Endodermal cell (in vitro differentiated cells): ENCODE data around the gene USP30. TPM values are rescaled to one million over a fixed set of nuclear protein-coding genes. Genes with fewer than 3 reads are reported as not detected.
A peak's percentile ranks its signal among the peaks of the same experiment; 100 is the strongest.

Experiments used
- DNase-seq: peaks from one replicate; pipeline ENCODE4 v3.0.0-alpha.2; 2017
- H3K27ac ChIP-seq: 2 replicates; pipeline ENCODE4 v1.5.1; 2013; ENCODE audit warnings: mild to moderate bottlenecking, low read depth, low read length, moderate library complexity
- H3K27me3 ChIP-seq: 2 replicates; pipeline ENCODE4 v1.6.1; 2013; ENCODE audit warnings: mild to moderate bottlenecking, low read length, moderate library complexity; ENCODE audit not compliant: insufficient read depth, control insufficient read depth, poor library complexity, severe bottlenecking
- H3K36me3 ChIP-seq: 2 replicates; pipeline ENCODE4 v1.7.0; 2013; ENCODE audit warnings: mild to moderate bottlenecking, low read length, moderate library complexity; ENCODE audit not compliant: control insufficient read depth, insufficient read depth
- H3K4me1 ChIP-seq: one replicate; pipeline ENCODE4 v1.7.0; 2013; ENCODE audit warnings: low read length; ENCODE audit not compliant: control insufficient read depth, insufficient read depth
- H3K4me3 ChIP-seq: 2 replicates; pipeline ENCODE4 v1.5.1; 2013; ENCODE audit warnings: mild to moderate bottlenecking, low read length, moderate library complexity
- H3K9ac ChIP-seq: 2 replicates; pipeline ENCODE4 v1.6.1; 2013; ENCODE audit warnings: mild to moderate bottlenecking, low read length, moderate library complexity; ENCODE audit not compliant: poor library complexity, severe bottlenecking; ENCODE audit errors: extremely low read depth
- H3K9me3 ChIP-seq: 2 replicates; pipeline ENCODE4 v1.6.1; 2013; ENCODE audit warnings: mild to moderate bottlenecking, low read length, moderate library complexity; ENCODE audit not compliant: control insufficient read depth
- H3K27ac Mint-ChIP-seq: 2 replicates; pipeline ENCODE4 v1.8.0; 2020; ENCODE audit warnings: mixed read lengths
- H3K27me3 Mint-ChIP-seq: 2 replicates; pipeline ENCODE4 v1.8.0; 2021; ENCODE audit warnings: mild to moderate bottlenecking, mixed read lengths; ENCODE audit not compliant: insufficient read depth
- H3K36me3 Mint-ChIP-seq: 2 replicates; pipeline ENCODE4 v1.8.0; 2020; ENCODE audit warnings: low read depth, mixed read lengths
- H3K4me1 Mint-ChIP-seq: 2 replicates; pipeline ENCODE4 v1.8.0; 2020; ENCODE audit warnings: mixed read lengths
- H3K4me3 Mint-ChIP-seq: 2 replicates; pipeline ENCODE4 v1.8.0; 2020; ENCODE audit warnings: mild to moderate bottlenecking, moderate library complexity, mixed read lengths
- H3K9me3 Mint-ChIP-seq: 2 replicates; pipeline ENCODE4 v1.8.0; 2020; ENCODE audit warnings: mild to moderate bottlenecking, mixed read lengths
- CTCF ChIP-seq: fragments of 200-600 bp; sonication (generic); conservative IDR thresholded peaks from 2 replicates; pipeline ENCODE4 v1.5.0; 2021; ENCODE audit warnings: antibody characterized with exemption, mild to moderate bottlenecking
- WGBS, 2 experiments: methylation state at CpG; one replicate each; pipeline versions ENCODE4 v1.1.5 to v1.1.7; 2013; ENCODE audit warnings: missing lambda C conversion rate in 2 of 2, mixed read lengths in 1 of 2; ENCODE audit not compliant: insufficient coverage in 1 of 2, insufficient read length in 1 of 2; 5-methylcytosine and 5-hydroxymethylcytosine counted together
- total RNA-seq, 2 donors: library from RNA; stranded (reverse); fragmentation: NEBNext Ultra II Directional in 1 of 2; extraction: Animal tissue kit (Norgen Biotek cat#: 25700) in 1 of 2; gene quantifications; 2 replicates in 1 of 2; 3 replicates in 1 of 2; pipeline ENCODE4 v1.2.1, GENCODE V29; 2021

Gene USP30
- total RNA-seq, 2 donors from 2014 or later = 6.3 to 10.8 TPM

DNA sequence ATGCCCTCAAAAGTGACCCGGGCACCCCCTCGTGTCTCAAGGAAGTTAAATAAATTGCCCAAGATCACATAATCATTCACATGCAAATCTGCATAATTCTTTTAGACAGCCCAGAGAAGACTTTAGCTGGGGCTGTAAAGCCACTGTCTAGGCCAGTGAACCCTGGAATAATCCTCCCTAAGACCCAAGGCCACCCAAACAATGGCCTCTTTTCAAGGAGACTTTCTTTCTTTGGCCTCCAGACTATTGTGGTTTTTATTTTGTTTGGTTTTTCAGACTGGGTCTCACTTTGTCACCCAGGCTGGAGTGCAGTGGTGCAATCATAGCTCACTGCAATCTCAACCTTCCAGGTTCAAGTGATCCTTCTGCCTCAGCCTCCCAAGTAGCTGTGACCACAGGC lies 42.1 kb upstream of the USP30 start:
- no peaks in the 10 kb centered on the region for H3K4me1 Mint-ChIP-seq
- Histone ChIP-seq H3K27ac (no peak overlapping the region), H3K27me3 (no peaks in the 10 kb centered on the region), H3K9ac (no peak overlapping the region), H3K4me1 (no peaks in the 10 kb centered on the region), H3K4me3 (no peak overlapping the region), H3K9me3 (no peaks in the 10 kb centered on the region), H3K36me3 (no peaks in the 10 kb centered on the region)
- no peak for TF ChIP-seq CTCF
- no peak for DNase-seq
- H3K9me3 Mint-ChIP-seq = no peaks in the 10 kb centered on the region
- no peak overlapping the region for H3K27ac Mint-ChIP-seq
- H3K27me3 Mint-ChIP-seq = peaks cover 10% of the 10 kb centered on the region
- no peak overlapping the region for H3K4me3 Mint-ChIP-seq
- 85 to 94% methylated on average over 2 of the region's 2 CpGs for WGBS, 2 experiments
- no peaks in the 10 kb centered on the region for H3K36me3 Mint-ChIP-seq

- DNase-seq = peak; percentile 20
- H3K27me3 Mint-ChIP-seq = peaks cover 10% of the 10 kb centered on the region
- no peaks in the 10 kb centered on the region for H3K36me3 Mint-ChIP-seq
- Histone ChIP-seq H3K4me3 (no peak overlapping the region), H3K27me3 (no peaks in the 10 kb centered on the region), H3K4me1 (no peaks in the 10 kb centered on the region), H3K36me3 (no peaks in the 10 kb centered on the region), H3K9me3 (no peaks in the 10 kb centered on the region), H3K27ac (no peak overlapping the region), H3K9ac (no peak overlapping the region)
- H3K4me3 Mint-ChIP-seq = no peak overlapping the region
- TF ChIP-seq CTCF = no peak
- no peaks in the 10 kb centered on the region for H3K4me1 Mint-ChIP-seq
- 81 to 89% methylated on average over 3 to 6 of the region's 6 CpGs for WGBS, 2 experiments
- no peaks in the 10 kb centered on the region for H3K9me3 Mint-ChIP-seq
- no peak overlapping the region for H3K27ac Mint-ChIP-seq
Observed at GRCh38 chr12:109014984-109015765, 37.2 kb upstream of the USP30 start.

DNA sequence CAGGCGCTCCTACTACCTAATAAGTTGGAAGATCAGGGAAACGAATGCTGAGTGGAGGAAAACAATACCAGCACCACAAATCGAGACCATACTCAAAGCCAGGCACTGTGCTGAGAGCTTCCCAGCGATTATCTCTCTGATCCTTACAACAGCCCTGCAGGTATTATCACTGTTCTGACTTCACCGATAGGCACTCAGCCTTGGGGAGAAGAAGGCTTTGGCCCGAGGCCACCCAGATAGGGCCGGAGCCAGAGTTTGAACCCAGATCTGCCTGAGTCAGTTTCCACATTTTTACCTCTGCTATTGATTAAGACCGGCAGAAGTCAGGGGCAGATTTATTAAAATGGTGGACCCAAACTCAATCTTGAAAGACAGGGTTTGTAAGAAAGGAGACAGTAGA lies 36.4 kb upstream of the USP30 start:
- no peak overlapping the region for H3K9ac ChIP-seq
- TF ChIP-seq CTCF = no peak
- WGBS, 2 experiments = 76 to 83% methylated on average over 6 to 8 of the region's 8 CpGs
- no peaks in the 10 kb centered on the region for H3K4me1 ChIP-seq
- no peaks in the 10 kb centered on the region for H3K4me1 Mint-ChIP-seq
- H3K36me3 ChIP-seq = no peaks in the 10 kb centered on the region
- H3K27ac Mint-ChIP-seq = no peak overlapping the region
- peak; percentile 18 for DNase-seq
- H3K9me3 Mint-ChIP-seq = no peaks in the 10 kb centered on the region
- no peaks in the 10 kb centered on the region for H3K27me3 ChIP-seq
- no peak overlapping the region for H3K4me3 Mint-ChIP-seq
- H3K36me3 Mint-ChIP-seq = no peaks in the 10 kb centered on the region
- no peak overlapping the region for H3K4me3 ChIP-seq
- H3K9me3 ChIP-seq = no peaks in the 10 kb centered on the region
- H3K27ac ChIP-seq = no peak overlapping the region
- H3K27me3 Mint-ChIP-seq = peaks cover 13% of the 10 kb centered on the region
